IMR-90 (cell line): Measurements from ENCODE around the gene CFAP97. TPM values are rescaled to one million over a fixed set of nuclear protein-coding genes. Genes with fewer than 3 reads are reported as not detected.
A peak's percentile ranks its signal among the peaks of the same experiment; 100 is the strongest.

Source experiments
- ATAC-seq: fragments of 200-7000 bp; cut with Tn5 transposase; 2 replicates; pipeline ENCODE4 v1.9.1; 2020; ENCODE audit warnings: low read depth, mild to moderate bottlenecking, moderate library complexity
- BruUV-seq: library from RNA; stranded (reverse); fragments of 400-500 nt; replicated peaks from 2 replicates; lab custom pipeline; 2021; lab: Mats Ljungman, UMichigan
- CTCF ChIA-PET: fragments of 300-600 bp; formaldehyde crosslinking; extraction: SDS; loops from one replicate; lab custom pipeline; 2021; ENCODE audit warnings: antibody characterized with exemption; lab: Yijun Ruan, JAX
- POLR2A ChIA-PET: fragments of 300-600 bp; sonication (Branson Sonifier 250); formaldehyde crosslinking; loops from one replicate; lab custom pipeline; 2022; ENCODE audit warnings: antibody characterized with exemption; ENCODE audit not compliant: unreplicated experiment; lab: Charles Lee
- DNase-seq: peaks from one replicate; pipeline ENCODE4 v3.0.0; 2013
- H2AFZ ChIP-seq: replicated peaks from 2 replicates; pipeline ENCODE3; 2013; ENCODE audit warnings: low read length, mild to moderate bottlenecking; ENCODE audit not compliant: poor library complexity
- H2AK5ac ChIP-seq: 2 replicates; pipeline ENCODE4 v1.6.1; 2013; ENCODE audit warnings: low read depth, low read length, inconsistent platforms
- H2AK9ac ChIP-seq: replicated peaks from 2 replicates; pipeline ENCODE3; 2013; ENCODE audit warnings: mild to moderate bottlenecking, low read depth, low read length, moderate library complexity; ENCODE audit not compliant: poor library complexity
- H2BK120ac ChIP-seq: 2 replicates; pipeline ENCODE4 v1.6.1; 2013; ENCODE audit warnings: low read depth, low read length, inconsistent platforms
- H2BK15ac ChIP-seq: 3 replicates; pipeline ENCODE4 v1.6.1; 2013; ENCODE audit warnings: low read depth, low read length, inconsistent platforms
- H2BK20ac ChIP-seq: 2 replicates; pipeline ENCODE4 v1.6.1; 2013; ENCODE audit warnings: low read depth, mild to moderate bottlenecking, inconsistent platforms, low read length, moderate library complexity
- H2BK5ac ChIP-seq: 2 replicates; pipeline ENCODE4 v1.6.1; 2013; ENCODE audit warnings: mild to moderate bottlenecking, low read depth, low read length, inconsistent platforms; ENCODE audit not compliant: poor library complexity, severe bottlenecking
- H3K14ac ChIP-seq: replicated peaks from 2 replicates; pipeline ENCODE4 v1.6.1; 2013; ENCODE audit warnings: low read depth, low read length, inconsistent platforms
- H3K18ac ChIP-seq: 2 replicates; pipeline ENCODE4 v1.6.1; 2013; ENCODE audit warnings: low read depth, low read length, control low read depth
- H3K23ac ChIP-seq: 2 replicates; pipeline ENCODE4 v1.6.1; 2013; ENCODE audit warnings: low read depth, low read length, inconsistent platforms
- H3K27ac ChIP-seq: 2 replicates; pipeline ENCODE4 v1.5.1; 2013; ENCODE audit warnings: mild to moderate bottlenecking, control low read depth, low read length; ENCODE audit not compliant: insufficient read depth
- H3K27me3 ChIP-seq: 2 replicates; pipeline ENCODE4 v1.6.1; 2013; ENCODE audit warnings: low read length; ENCODE audit not compliant: control insufficient read depth, insufficient read depth
- H3K36me3 ChIP-seq: 2 replicates; pipeline ENCODE4 v1.6.1; 2013; ENCODE audit warnings: low read length, mixed read lengths; ENCODE audit not compliant: control insufficient read depth, insufficient read depth
- H3K4ac ChIP-seq: 2 replicates; pipeline ENCODE4 v1.6.1; 2013; ENCODE audit warnings: low read depth, low read length, inconsistent platforms
- H3K4me1 ChIP-seq: 2 replicates; pipeline ENCODE4 v1.6.1; 2013; ENCODE audit warnings: low read length, mixed read lengths; ENCODE audit not compliant: control insufficient read depth, insufficient read depth
- H3K4me2 ChIP-seq: 2 replicates; pipeline ENCODE4 v1.6.1; 2013; ENCODE audit warnings: low read depth, mild to moderate bottlenecking, control low read depth, low read length, moderate library complexity
- H3K4me3 ChIP-seq: 2 replicates; pipeline ENCODE4 v1.5.1; 2013; ENCODE audit warnings: low read depth, mild to moderate bottlenecking, control low read depth, low read length, moderate library complexity; ENCODE audit not compliant: insufficient read depth
- H3K56ac ChIP-seq: 2 replicates; pipeline ENCODE4 v1.6.1; 2013; ENCODE audit warnings: low read length, inconsistent platforms; ENCODE audit not compliant: insufficient read depth; ENCODE audit errors: extremely low read depth
- H3K79me1 ChIP-seq, 2 experiments: 2 replicates each; pipeline ENCODE4 v1.6.1; 2013; ENCODE audit warnings: low read length in 2 of 2, inconsistent platforms in 1 of 2, low read depth in 1 of 2
- H3K9ac ChIP-seq: 2 replicates; pipeline ENCODE4 v1.6.1; 2013; ENCODE audit warnings: low read depth, low read length, control low read depth
- H3K9me1 ChIP-seq: 2 replicates; pipeline ENCODE4 v1.6.1; 2013; ENCODE audit warnings: low read length, inconsistent platforms; ENCODE audit not compliant: insufficient read depth
- H3K9me3 ChIP-seq: 2 replicates; pipeline ENCODE4 v1.6.1; 2013; ENCODE audit warnings: low read length; ENCODE audit not compliant: control insufficient read depth, insufficient read depth
- H4K20me1 ChIP-seq: 2 replicates; pipeline ENCODE4 v1.6.1; 2013; ENCODE audit warnings: low read length, inconsistent platforms; ENCODE audit not compliant: insufficient read depth
- H4K5ac ChIP-seq: 2 replicates; pipeline ENCODE4 v1.6.1; 2013; ENCODE audit warnings: mild to moderate bottlenecking, low read depth, low read length, control low read depth
- H4K8ac ChIP-seq, 2 experiments: 2 replicates each; pipeline ENCODE4 v1.6.1; 2013; ENCODE audit warnings: low read depth in 2 of 2, low read length in 2 of 2, control low read depth in 1 of 2, inconsistent platforms in 1 of 2
- H4K91ac ChIP-seq: 2 replicates; pipeline ENCODE4 v1.6.1; 2013; ENCODE audit warnings: low read depth, low read length, inconsistent platforms; ENCODE audit not compliant: insufficient read depth
- BHLHE40 ChIP-seq: fragments of 150-350 bp; IDR thresholded peaks from 2 replicates; pipeline ENCODE4 v1.6.1; 2016; ENCODE audit warnings: mild to moderate bottlenecking, low read depth, low read length
- CEBPB ChIP-seq: IDR thresholded peaks from 2 replicates; pipeline ENCODE4 v1.6.1; 2012; ENCODE audit warnings: low read depth, low read length, improper control_type of control experiment
- CHD1 ChIP-seq: IDR thresholded peaks from 2 replicates; pipeline ENCODE4 v1.6.1; 2012; ENCODE audit warnings: low read depth, low read length, improper control_type of control experiment
- CTCF ChIP-seq: conservative IDR thresholded peaks from 2 replicates; pipeline ENCODE4 v1.5.1; 2012; ENCODE audit warnings: mild to moderate bottlenecking, low read depth, low read length, improper control_type of control experiment
- ELK1 ChIP-seq: fragments of 150-350 bp; IDR thresholded peaks from 2 replicates; pipeline ENCODE4 v1.6.1; 2016; ENCODE audit warnings: low read depth, mild to moderate bottlenecking, low read length, moderate library complexity, borderline replicate concordance
- FOS ChIP-seq: fragments of 150-350 bp; IDR thresholded peaks from 2 replicates; pipeline ENCODE4 v1.6.1; 2016; ENCODE audit warnings: low read depth, low read length
- MAFK ChIP-seq: IDR thresholded peaks from 2 replicates; pipeline ENCODE4 v1.6.1; 2012; ENCODE audit warnings: low read depth, low read length, improper control_type of control experiment
- MAZ ChIP-seq: IDR thresholded peaks from 2 replicates; pipeline ENCODE4 v1.6.1; 2012; ENCODE audit warnings: low read depth, mild to moderate bottlenecking, low read length, improper control_type of control experiment, moderate library complexity, borderline replicate concordance
- MXI1 ChIP-seq: IDR thresholded peaks from 2 replicates; pipeline ENCODE4 v1.6.1; 2012; ENCODE audit warnings: low read depth, mild to moderate bottlenecking, low read length, moderate library complexity, borderline replicate concordance
- NFE2L2 ChIP-seq: fragments of 150-350 bp; IDR thresholded peaks from 2 replicates; pipeline ENCODE4 v1.6.1; 2016; ENCODE audit warnings: low read depth, mild to moderate bottlenecking, low read length
- POLR2A ChIP-seq: IDR thresholded peaks from 2 replicates; pipeline ENCODE4 v1.6.1; 2012; ENCODE audit warnings: mild to moderate bottlenecking, low read depth, low read length
- RAD21 ChIP-seq: IDR thresholded peaks from 2 replicates; pipeline ENCODE4 v1.6.1; 2012; ENCODE audit warnings: low read length, improper control_type of control experiment
- RCOR1 ChIP-seq: IDR thresholded peaks from 2 replicates; pipeline ENCODE4 v1.6.1; 2012; ENCODE audit warnings: mild to moderate bottlenecking, low read length, improper control_type of control experiment; ENCODE audit not compliant: insufficient replicate concordance
- RFX5 ChIP-seq: IDR thresholded peaks from 2 replicates; pipeline ENCODE4 v1.8.0; 2012; ENCODE audit warnings: low read depth, mild to moderate bottlenecking, low read length, moderate library complexity
- SMC3 ChIP-seq: fragments of 150-350 bp; IDR thresholded peaks from 2 replicates; pipeline ENCODE4 v1.6.1; 2016; ENCODE audit warnings: low read depth, mild to moderate bottlenecking, antibody characterized with exemption, low read length, moderate library complexity
- USF2 ChIP-seq: fragments of 150-350 bp; IDR thresholded peaks from 2 replicates; pipeline ENCODE4 v1.6.1; 2017; ENCODE audit warnings: mild to moderate bottlenecking, antibody characterized with exemption, low read length, low read depth
- dilution Hi-C: fragments of 300-500 bp; cut with HindIII; formaldehyde crosslinking; loops from one replicate; pipeline ENCODE4 v1.14.3; 2018; ENCODE audit warnings: low sequenced_read_pairs; ENCODE audit not compliant: unreplicated experiment
- in situ Hi-C: fragments of 300-500 bp; cut with MboI; formaldehyde crosslinking; loops from 3 replicates; pipeline ENCODE4 v1.14.3; 2019; ENCODE audit warnings: low sequenced_read_pairs, inconsistent platforms, mixed read lengths
- intact Hi-C: fragments of 100-400 bp; cut with micrococcal nuclease; formaldehyde crosslinking; loops from 2 replicates; pipeline ENCODE4 v1.10.0; 2022
- polyA plus RNA-seq, 3 experiments: library from polyadenylated mRNA; depleted of rRNA; stranded (reverse); fragments of >200 nt; gene quantifications; 2 replicates each; pipeline ENCODE4 v1.2.3, GENCODE V29; 2012; ENCODE audit warnings: low replicate concordance in 1 of 3
- total RNA-seq: library from RNA; depleted of rRNA; stranded (reverse); fragments of >200 nt; gene quantifications from 2 replicates; pipeline ENCODE4 v1.2.3, GENCODE V29; 2012

The CFAP97 gene
- total and polyA plus RNA-seq, 2 of the 4 experiments (the other 2 are of a cell fraction), result 14.5 to 16.0 TPM

GRCh38 chr4:185222598-185222997 lies 18.8 kb upstream of the CFAP97 start:
- no peak for TF ChIP-seq NFE2L2
- no peak for TF ChIP-seq POLR2A
- TF ChIP-seq ELK1, result no peak
- no peak for TF ChIP-seq USF2
- TF ChIP-seq BHLHE40, result no peak
- no peak for TF ChIP-seq SMC3
- TF ChIP-seq RAD21, result no peak
- no peak for TF ChIP-seq RFX5
- TF ChIP-seq FOS, result no peak
- TF ChIP-seq MXI1, result no peak
- TF ChIP-seq MAZ, result no peak
- TF ChIP-seq CEBPB, result no peak
- no peak for TF ChIP-seq CHD1
- no peak for TF ChIP-seq MAFK
- TF ChIP-seq RCOR1, result no peak
- no peak for TF ChIP-seq CTCF
- H2BK20ac ChIP-seq, result peak overlapping the region; percentile 5; the same call in 1 of the 2 replicates
- H4K8ac ChIP-seq, result 0 out of 4 replicates have a peak overlapping the region, but pooled peaks of 1 of the 2 experiments have one; percentile 40
- no peaks in the 10 kb centered on the region for H3K27me3 ChIP-seq
- CTCF ChIA-PET, result no interaction called here
- H2BK15ac ChIP-seq, result no peak overlapping the region
- dilution Hi-C loops (no loop called here), in situ Hi-C loops (no loop called here), intact Hi-C loops (no loop called here)
- BruUV-seq, result no TSS peak
- H3K9me1 ChIP-seq, result peaks cover 5% of the 10 kb centered on the region; the same call in 1 of the 2 replicates
- no peaks in the 10 kb centered on the region for H3K9me3 ChIP-seq
- H3K79me1 ChIP-seq, result peaks cover 19 to 66% of the 10 kb centered on the region in 2 experiments
- H3K23ac ChIP-seq, result no peak overlapping the region
- H3K4me3 ChIP-seq, result no peak overlapping the region
- no peak overlapping the region for H3K9ac ChIP-seq
- no peak overlapping the region for H2AFZ ChIP-seq
- peak overlapping the region; percentile 11; the same call in 1 of the 2 replicates for H3K4ac ChIP-seq
- no peaks in the 10 kb centered on the region for H3K36me3 ChIP-seq
- peak overlapping the region; percentile 39; the same call in 1 of the 2 replicates for H2BK120ac ChIP-seq
- H4K20me1 ChIP-seq, result peaks cover 7% of the 10 kb centered on the region; the same call in 1 of the 2 replicates
- no peak overlapping the region for H2AK9ac ChIP-seq
- 0 out of 2 replicates have a peak overlapping the region, but pooled peaks have one; percentile 56 for H3K18ac ChIP-seq
- peak; percentile 82 for ATAC-seq
- H2AK5ac ChIP-seq, result peak overlapping the region; percentile 29; the same call in 1 of the 2 replicates
- no peak overlapping the region; the same call in 1 of the 2 replicates for H3K4me2 ChIP-seq
- H3K4me1 ChIP-seq, result peaks cover 8% of the 10 kb centered on the region
- H3K14ac ChIP-seq, result no peak overlapping the region
- no peak overlapping the region for H3K56ac ChIP-seq
- H3K27ac ChIP-seq, result peak overlapping the region; percentile 25; the same call in 1 of the 2 replicates
- peak; percentile 87 for DNase-seq
- peak overlapping the region; percentile 91 for H2BK5ac ChIP-seq
- H4K91ac ChIP-seq, result no peak overlapping the region
- POLR2A ChIA-PET, result no interaction called here
- H4K5ac ChIP-seq, result peak overlapping the region; percentile 9; the same call in 1 of the 2 replicates
